ENCODE results near the gene SENP6. TPM values are rescaled to one million over a fixed set of nuclear protein-coding genes. Genes with fewer than 3 reads are reported as not detected.

Gene SENP6
- total and polyA plus RNA-seq, 12 donors = 43.0 to 98.5 (median 76.6) TPM

DNA sequence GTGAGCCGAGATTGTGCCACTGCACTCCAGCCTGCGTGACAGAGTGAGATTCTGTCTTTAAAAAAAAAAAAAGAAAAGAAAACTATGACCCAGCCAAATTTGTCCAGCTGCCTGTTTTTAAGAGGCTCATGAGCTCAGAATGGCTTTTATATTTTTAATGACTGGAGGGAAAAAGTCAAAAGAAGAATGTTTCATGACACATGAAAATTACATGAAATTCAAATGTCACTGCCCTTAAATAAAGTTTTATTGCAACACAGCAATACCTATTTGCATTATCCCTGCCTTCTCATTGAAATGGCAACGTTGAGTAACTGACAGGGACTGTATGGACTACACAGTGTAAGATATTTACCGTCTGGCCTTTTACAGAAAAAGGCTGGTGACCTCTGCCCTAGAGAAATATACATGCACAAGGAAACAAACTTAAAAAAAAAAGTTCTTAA is 11.4 kb downstream of the SENP6 start:
- no peaks in the 10 kb centered on the region for H3K27me3 ChIP-seq
- H3K4me1 ChIP-seq (replicated peaks in 1 of 2) = peaks cover 49 to 86% of the 10 kb centered on the region in 2 donors
- no peak for DNase-seq
- no peaks in the 10 kb centered on the region for H3K36me3 ChIP-seq (replicated peaks in 1 of 2)
- H3K9me3 ChIP-seq (replicated peaks in 1 of 3) = no peaks in the 10 kb centered on the region
- H3K27ac ChIP-seq = peak overlapping the region in 4 of 5 donors; percentile 35 to 67 (median 60)
- WGBS, 4 donors = 15 to 26% (median 21%) methylated on average over 4 of the region's 4 CpGs
- no peak for TF ChIP-seq POLR2A (IDR thresholded peaks at IDR 0.05)
- TF ChIP-seq, protein P1, sequence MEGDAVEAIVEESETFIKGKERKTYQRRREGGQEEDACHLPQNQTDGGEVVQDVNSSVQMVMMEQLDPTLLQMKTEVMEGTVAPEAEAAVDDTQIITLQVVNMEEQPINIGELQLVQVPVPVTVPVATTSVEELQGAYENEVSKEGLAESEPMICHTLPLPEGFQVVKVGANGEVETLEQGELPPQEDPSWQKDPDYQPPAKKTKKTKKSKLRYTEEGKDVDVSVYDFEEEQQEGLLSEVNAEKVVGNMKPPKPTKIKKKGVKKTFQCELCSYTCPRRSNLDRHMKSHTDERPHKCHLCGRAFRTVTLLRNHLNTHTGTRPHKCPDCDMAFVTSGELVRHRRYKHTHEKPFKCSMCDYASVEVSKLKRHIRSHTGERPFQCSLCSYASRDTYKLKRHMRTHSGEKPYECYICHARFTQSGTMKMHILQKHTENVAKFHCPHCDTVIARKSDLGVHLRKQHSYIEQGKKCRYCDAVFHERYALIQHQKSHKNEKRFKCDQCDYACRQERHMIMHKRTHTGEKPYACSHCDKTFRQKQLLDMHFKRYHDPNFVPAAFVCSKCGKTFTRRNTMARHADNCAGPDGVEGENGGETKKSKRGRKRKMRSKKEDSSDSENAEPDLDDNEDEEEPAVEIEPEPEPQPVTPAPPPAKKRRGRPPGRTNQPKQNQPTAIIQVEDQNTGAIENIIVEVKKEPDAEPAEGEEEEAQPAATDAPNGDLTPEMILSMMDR (IDR thresholded peaks at IDR 0.05) = no peak
- peak overlapping the region in 1 of 4 donors; percentile 38 for H3K4me3 ChIP-seq
- intact Hi-C loops (cut with DNase I) = no loop called here

DNA sequence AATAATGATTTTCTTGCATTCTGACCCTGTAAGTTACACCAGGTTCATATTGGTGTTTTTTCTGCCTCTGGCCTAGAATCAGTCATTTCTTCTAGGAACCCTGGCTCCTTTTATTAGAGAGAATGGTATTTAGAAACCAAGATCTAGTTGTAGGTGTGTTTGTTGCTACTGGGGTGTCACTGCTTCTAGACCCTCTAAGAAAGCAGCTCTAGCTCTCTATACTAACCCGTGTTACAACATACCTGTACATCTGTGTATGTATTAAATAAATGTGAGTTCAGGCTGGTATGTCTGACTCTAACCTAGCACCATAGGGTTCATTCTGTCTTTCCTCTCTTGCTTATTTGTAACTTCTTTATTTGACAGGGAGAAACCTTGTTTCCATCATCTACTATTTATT is 16.8 kb downstream of the SENP6 start:
- TF ChIP-seq, protein P1 (IDR thresholded peaks at IDR 0.05) = no peak
- no peak for TF ChIP-seq POLR2A (IDR thresholded peaks at IDR 0.05)
- WGBS, 4 donors = 93 to 100% (median 100%) methylated on average over 1 of the region's 1 CpG
- intact Hi-C loops (cut with DNase I) = no loop called here
- Histone ChIP-seq H3K4me3 (no peak overlapping the region), H3K27ac (no peak overlapping the region), H3K27me3 (no peaks in the 10 kb centered on the region), H3K4me1 (replicated peaks in 1 of 2) (peaks cover 36 to 80% of the 10 kb centered on the region in 2 donors), H3K36me3 (replicated peaks in 1 of 2) (no peaks in the 10 kb centered on the region), H3K9me3 (replicated peaks in 1 of 3) (no peaks in the 10 kb centered on the region)
- no peak for DNase-seq

DNA sequence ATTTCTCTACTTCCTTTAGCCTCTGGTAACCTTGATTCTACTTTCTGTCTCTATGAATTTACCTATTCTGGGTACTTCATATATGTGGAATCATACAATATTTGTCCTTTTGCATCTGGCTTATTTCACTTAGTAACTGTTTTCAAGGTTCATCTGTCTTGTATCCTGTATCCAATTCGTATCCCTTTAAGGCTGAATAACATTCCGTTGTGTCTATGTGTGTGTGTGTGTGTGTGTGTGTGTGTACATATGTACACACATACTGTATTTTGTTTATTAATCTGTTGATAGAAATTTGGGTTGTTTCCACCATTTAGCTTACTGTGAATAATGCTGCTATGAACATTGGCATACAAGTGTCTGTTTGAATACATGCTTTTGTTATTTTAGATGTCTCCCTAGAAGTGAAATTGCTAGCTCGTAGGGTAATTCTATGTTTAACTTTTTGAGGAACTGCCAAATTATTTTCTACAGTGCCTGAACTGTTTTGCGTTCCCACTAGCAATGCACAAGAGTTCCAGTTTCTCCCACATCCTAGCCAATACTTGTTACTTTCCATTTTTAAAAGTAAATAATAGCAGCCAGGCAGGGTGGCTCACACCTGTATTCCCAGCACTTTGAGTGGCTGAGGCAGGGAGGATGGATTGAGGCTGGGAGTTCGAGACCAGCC is 17.7 kb downstream of the SENP6 start:
- Histone ChIP-seq H3K36me3 (replicated peaks in 1 of 2) (peaks cover 0 to 5% of the 10 kb centered on the region in 2 donors), H3K27ac (peak overlapping the region in 3 of 5 donors; percentile 1 to 51 (median 6)), H3K4me1 (replicated peaks in 1 of 2) (peaks cover 30 to 74% of the 10 kb centered on the region in 2 donors), H3K27me3 (no peaks in the 10 kb centered on the region), H3K9me3 (replicated peaks in 1 of 3) (no peaks in the 10 kb centered on the region), H3K4me3 (no peak overlapping the region)
- TF ChIP-seq, protein P1 (IDR thresholded peaks at IDR 0.05) = no peak
- no peak for TF ChIP-seq POLR2A (IDR thresholded peaks at IDR 0.05)
- 49 to 59% (median 52%) methylated on average over 5 of the region's 5 CpGs for whole genome bisulfite sequencing, 4 donors
- intact Hi-C loops (cut with DNase I) = no loop called here
- DNase-seq = no peak

DNA sequence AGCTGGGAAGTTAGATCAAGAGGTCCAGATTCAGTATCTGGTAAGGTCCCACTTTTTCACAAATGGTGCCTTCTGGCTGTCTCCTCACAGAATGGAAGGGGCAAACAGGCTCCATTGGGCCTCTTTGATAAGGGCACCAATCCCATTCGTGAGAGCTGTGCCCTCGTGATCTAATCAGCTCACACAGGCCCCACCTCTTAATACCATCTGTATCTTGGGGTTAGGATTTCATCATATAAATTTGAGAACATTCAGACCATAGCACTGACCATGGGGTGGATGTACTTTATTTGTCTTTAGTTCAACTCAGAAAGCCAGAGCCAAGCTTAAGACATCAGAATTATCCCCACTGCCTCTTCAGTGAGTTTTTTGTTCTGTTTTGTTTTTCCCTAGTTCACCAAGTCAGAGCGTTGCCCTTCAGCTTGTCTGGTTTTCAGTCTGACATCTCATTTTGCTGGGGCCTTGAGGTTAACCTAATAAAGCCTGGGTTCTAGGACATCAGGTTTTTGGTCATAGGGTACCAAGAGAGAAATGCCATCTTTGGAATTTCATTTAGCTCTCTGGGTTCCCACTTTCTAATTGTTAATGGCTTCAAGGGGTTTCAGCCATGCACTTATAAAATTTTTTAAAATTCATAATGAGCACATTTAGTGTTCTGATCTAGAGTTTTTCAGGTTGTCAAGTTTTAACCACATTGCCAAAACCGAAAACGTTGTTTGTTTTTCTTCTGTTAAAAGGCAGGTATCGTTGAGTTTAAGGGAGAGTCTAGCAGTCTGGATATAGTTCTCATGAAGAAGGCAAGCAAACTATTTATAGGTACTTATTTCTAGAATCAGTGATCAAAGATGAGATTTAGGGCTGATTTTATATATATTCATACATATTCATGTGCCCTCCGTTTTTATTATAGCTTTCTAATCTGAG is 19.0 kb downstream of the SENP6 start:
- WGBS, 4 donors = 41 to 51% (median 48%) methylated on average over 7 of the region's 7 CpGs
- no peaks in the 10 kb centered on the region for H3K9me3 ChIP-seq (replicated peaks in 1 of 3)
- DNase-seq = no peak
- peaks cover 21 to 61% of the 10 kb centered on the region in 2 donors for H3K4me1 ChIP-seq (replicated peaks in 1 of 2)
- no peaks in the 10 kb centered on the region for H3K27me3 ChIP-seq
- H3K4me3 ChIP-seq = no peak overlapping the region
- H3K27ac ChIP-seq = peak overlapping the region in 3 of 5 donors; percentile 1 to 51 (median 30)
- intact Hi-C loops (cut with DNase I) = no loop called here
- peaks cover 0 to 11% of the 10 kb centered on the region in 2 donors for H3K36me3 ChIP-seq (replicated peaks in 1 of 2)
- TF ChIP-seq, protein P1 (IDR thresholded peaks at IDR 0.05) = no peak
- no peak for TF ChIP-seq POLR2A (IDR thresholded peaks at IDR 0.05)
